Right ventricle myocardium superior (tissue), 1 donor: ENCODE measurements around the gene RASEF. TPM values are rescaled to one million over a fixed set of nuclear protein-coding genes. Genes with fewer than 3 reads are reported as not detected.
"Not testable (repeated sequence)": the region's sequence is repeated elsewhere in the genome, so short reads cannot be mapped to it uniquely, and the experiment has no call there.

Experiments used
- ATAC-seq: fragments of 200-7000 bp; cut with Tn5 transposase; one replicate; pipeline ENCODE4 v1.9.1; 2020; ENCODE audit warnings: mild to moderate bottlenecking; ENCODE audit not compliant: poor library complexity
- DNase-seq: peaks from one replicate; pipeline ENCODE4 v3.0.0-alpha.2; 2020
- intact Hi-C: fragments of 100-400 bp; cut with DNase I; formaldehyde crosslinking; loops from one replicate; pipeline ENCODE4 v1.11.2; 2022
- long read RNA-seq: library from polyadenylated mRNA; unstranded; transcript quantifications from one replicate; pipeline ENCODE4 v2.0.0, GENCODE V29; 2021
- total RNA-seq: library from RNA; stranded (reverse); fragmentation: NEBNext Ultra II Directional; extraction: Animal tissue kit (Norgen Biotek cat#: 25700); gene quantifications from one replicate; pipeline ENCODE4 v1.2.1, GENCODE V29; 2021
- donor health status: DM: no; HTN: yes; CAD: no; lungs with severe emphysema.

Gene RASEF
- total RNA-seq = 0.05 TPM
- long read RNA-seq = 0 reads

- ATAC-seq (peak; percentile 56), DNase-seq (no peak)
- intact Hi-C loops = no loop called here
These were observed at the start of gene RASEF for GRCh38 chr9:83062651-83063527. RASEF (minus strand) TSS chr9:83063142; CDS start chr9:83062867, 275 bp downstream.

GRCh38 chr9:83111169-83111568 lies 48.2 kb upstream of the RASEF start:
- no peak for DNase-seq
- intact Hi-C loops = no loop called here
- no peak for ATAC-seq

DNA sequence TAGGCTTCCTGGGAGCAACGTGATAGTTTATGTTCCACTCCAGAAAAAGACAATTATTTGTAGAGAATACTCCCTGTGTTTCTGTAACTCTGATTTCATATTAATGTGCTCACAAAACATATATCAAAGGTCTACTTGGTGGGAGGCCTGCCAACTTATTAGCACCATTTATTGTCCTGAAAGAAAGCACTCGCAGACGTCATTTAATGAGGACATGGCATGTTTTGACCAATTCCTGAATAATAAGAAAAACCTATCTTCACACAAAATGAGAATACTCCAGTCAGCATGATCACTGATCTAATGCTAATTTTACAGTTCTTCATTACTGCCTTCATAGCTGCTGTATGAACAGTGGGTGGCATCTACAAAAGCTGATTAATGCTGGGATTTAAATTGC lies 46.4 kb upstream of the RASEF start:
- intact Hi-C loops = no loop called here
- DNase-seq = no peak
- no peak for ATAC-seq

DNA sequence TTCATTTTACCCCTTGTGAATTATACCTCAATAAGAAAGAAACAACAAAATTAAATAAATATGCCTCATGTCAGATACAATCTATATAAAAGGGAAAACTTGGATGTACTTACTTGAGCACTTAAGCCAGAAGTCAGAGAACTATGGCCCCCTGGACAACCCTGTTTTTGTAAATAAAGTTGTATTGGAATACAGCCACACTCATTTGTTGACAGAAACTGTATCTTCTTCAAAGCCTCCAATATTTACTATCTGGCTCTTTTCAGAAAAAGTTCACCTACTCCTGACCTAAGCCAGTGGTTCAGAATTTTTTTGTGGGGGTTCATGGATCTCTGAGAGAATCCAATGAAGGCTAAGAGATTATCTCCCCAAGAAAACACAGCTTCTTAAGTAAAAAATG lies 45.3 kb upstream of the RASEF start:
- ATAC-seq (no peak), DNase-seq (no peak)
- intact Hi-C loops = no loop called here

- no peak for ATAC-seq
- intact Hi-C loops = no loop called here
- DNase-seq = no peak
These were observed 43.8 kb upstream of the RASEF start for GRCh38 chr9:83106772-83107171.

DNA sequence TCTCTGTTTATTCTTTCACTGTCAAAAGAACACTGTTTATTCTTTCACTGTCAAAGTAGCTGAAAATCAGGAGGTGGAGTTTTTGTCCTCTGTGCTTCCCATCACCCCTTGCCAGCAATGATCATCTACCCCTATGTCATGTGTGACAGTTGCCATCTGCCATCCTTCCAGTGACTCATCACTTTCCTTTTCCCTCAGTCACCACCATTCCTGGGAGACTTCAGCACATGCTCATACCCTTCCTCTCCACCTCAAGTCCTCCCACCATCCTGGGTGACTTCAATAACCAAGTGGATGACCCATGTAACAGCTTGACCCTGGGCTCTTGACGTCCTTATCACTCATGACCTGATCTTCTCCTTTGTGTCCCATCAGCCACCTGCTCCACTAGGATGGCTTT lies 43.3 kb upstream of the RASEF start:
- intact Hi-C loops = no loop called here
- DNase-seq = no peak
- ATAC-seq = no peak

DNA sequence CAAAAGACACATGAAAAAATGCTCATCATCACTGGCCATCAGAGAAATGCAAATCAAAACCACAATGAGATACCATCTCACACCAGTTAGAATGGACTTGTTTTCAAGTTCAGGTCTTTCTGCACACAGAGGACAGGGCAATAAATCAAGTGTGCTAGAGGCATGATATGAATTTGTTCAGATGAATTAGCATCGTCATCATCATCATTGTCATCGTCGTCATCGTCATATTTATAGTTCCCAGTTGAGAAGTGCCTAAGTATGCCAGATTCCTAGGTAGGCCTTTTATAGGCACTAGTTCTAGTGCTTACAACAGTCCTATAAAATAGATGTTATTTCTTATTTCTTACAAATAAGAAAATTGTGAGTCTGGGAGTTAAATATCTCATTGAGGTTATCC lies 34.7 kb upstream of the RASEF start:
- no peak for DNase-seq
- ATAC-seq = no peak
- intact Hi-C loops = no loop called here

DNA sequence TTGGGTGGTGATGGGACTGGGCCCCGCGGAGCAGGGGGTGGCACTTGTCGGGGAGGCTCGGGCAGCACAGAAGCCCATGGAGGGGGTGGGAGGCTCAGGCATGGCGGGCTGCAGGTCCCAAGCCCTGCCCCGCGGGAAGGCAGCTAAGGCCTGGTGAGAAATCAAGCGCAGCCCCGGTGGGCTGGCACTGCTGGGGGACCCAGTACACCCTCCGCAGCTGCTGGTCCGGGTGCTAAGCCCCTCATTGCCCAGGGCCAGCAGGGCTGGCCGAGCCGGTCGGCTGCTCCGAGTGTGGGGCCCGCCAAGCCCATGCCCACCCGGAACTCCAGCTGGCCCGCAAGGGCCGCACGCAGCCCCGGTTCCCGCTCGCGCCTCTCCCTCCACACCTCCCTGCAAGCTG lies 30.4 kb upstream of the RASEF start:
- intact Hi-C loops, DNase-seq, ATAC-seq: not testable (repeated sequence)

- intact Hi-C loops = no loop called here
- no peak for ATAC-seq
- no peak for DNase-seq
These were observed 18.9 kb upstream of the RASEF start for GRCh38 chr9:83081846-83082245.

DNA sequence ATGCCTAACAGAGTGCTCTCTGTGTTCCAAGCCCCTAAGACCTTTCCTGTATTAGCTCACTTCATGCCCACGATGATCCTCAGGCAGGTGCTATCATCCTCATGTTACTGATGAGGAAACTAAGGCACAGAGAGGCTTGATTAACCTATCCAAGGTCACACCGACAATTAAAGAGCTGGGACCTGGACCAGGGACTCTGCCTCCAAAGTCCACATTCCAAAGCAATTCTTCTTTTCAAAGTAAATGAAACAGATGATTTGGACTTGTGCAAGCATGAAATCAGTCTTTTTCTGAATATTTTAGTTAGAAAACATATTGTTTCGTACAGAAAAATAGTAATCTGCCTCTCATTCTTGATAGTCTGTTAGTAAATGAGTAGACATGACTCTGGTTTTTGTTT lies 18.1 kb upstream of the RASEF start:
- intact Hi-C loops = no loop called here
- DNase-seq (no peak), ATAC-seq (no peak)

GRCh38 chr9:83075932-83076331 lies 13.0 kb upstream of the RASEF start:
- ATAC-seq, intact Hi-C loops, DNase-seq: not testable (repeated sequence)

- intact Hi-C loops, ATAC-seq, DNase-seq: not testable (repeated sequence)
These were observed 9.6 kb upstream of the RASEF start for GRCh38 chr9:83072498-83072897.

DNA sequence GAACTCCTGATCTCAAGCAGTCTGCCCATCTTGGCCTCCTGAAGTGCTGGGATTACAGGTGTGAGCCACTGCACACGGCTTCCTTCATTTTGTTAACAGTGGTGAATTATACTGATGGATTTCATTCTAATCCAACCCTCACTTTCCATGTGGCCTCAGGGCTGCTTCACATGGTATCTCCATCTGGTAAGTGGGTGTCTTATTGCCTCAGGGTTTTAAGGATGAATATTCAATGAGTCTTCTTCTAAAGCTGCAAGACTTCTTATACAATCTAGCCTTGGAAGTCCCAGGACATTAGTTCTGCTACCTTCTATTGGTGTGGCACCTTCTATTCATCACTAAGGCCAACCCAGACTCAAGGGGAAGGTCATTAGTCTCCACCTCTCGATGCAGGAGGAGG lies 8.7 kb upstream of the RASEF start:
- ATAC-seq = no peak
- DNase-seq = no peak
- intact Hi-C loops = no loop called here

DNA sequence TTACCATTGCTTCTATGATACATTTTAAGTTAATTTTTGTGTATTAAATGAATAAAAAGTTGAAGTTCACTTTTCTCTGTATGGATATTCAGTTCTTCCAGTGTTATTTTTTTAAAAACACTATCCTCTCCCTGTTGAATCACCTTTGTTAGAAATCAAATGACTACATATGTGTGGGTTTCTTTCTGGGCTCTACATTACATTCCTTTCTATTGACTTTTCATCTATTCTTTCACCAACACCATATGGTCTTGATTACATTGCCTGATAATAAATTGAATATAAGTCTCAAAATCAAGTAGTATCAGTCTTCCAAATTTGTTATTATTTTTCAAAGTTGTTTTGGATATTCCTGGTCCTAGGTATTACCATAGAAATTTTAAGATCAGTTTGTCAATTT lies 7.3 kb upstream of the RASEF start:
- DNase-seq = no peak
- intact Hi-C loops = no loop called here
- no peak for ATAC-seq

GRCh38 chr9:83069651-83070050 lies 6.7 kb upstream of the RASEF start:
- intact Hi-C loops = no loop called here
- no peak for ATAC-seq

DNA sequence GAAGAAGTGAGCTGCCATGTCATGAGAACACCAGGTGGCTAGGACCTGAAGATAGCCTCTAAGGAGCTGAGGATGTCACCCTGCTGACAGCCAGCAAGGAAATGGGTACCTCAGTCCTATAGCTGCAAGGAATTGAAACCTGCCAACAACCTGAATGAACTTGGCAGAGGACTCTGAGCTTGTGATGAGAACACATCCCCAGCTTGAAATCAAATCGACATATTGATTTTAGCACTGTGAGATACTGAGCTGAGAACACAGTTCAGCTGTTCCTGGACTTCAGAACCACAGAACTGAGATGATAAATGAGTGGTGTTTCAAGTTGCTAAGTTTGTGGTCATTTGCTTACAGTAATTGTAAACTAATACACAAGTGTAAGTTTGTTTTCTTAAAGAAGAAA lies 5.5 kb upstream of the RASEF start:
- intact Hi-C loops = no loop called here
- DNase-seq (no peak), ATAC-seq (no peak)

More at GRCh38 chr9:83069651-83070050, 6.7 kb upstream of the RASEF start:
- no peak for DNase-seq

- ATAC-seq (no peak), DNase-seq (no peak)
- intact Hi-C loops = no loop called here
These were observed 4.6 kb upstream of the RASEF start for GRCh38 chr9:83067579-83067978.

GRCh38 chr9:83066771-83067170 lies 3.8 kb upstream of the RASEF start:
- intact Hi-C loops = no loop called here
- DNase-seq = no peak

DNA sequence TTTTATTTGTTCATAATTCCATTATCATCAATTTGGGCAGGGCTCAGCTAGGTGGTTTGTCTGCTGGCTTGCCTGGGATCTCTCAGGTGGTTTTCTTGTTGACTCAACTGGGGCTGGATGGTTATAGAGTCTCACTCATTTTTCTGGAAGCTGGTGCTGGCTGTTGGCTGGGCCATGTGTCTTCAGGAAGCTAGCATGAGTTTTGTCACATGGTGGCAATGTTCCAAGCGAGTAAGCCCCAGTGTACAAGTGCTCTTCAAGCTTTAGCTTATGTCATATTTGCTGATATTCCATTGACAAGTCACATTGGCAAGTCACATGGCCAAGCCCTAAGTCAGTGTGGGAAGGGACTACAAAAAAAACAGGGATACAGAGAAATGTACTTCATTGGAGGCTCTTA lies 2.3 kb upstream of the RASEF start:
- ATAC-seq (no peak), DNase-seq (no peak)
- intact Hi-C loops = no loop called here

More at GRCh38 chr9:83066771-83067170, 3.8 kb upstream of the RASEF start:
- no peak for ATAC-seq

- intact Hi-C loops = no loop called here
- DNase-seq (peak; percentile 35), ATAC-seq (peak; percentile 12)
These were observed 822 bp downstream of the RASEF start for GRCh38 chr9:83061990-83062650.
